ENCODE data around the gene MRPL46. TPM values are rescaled to one million over a fixed set of nuclear protein-coding genes. Genes with fewer than 3 reads are reported as not detected.

MRPL46 gene
- total and polyA plus RNA-seq, 2 experiments from 2014 or later = 20.9 to 39.1 TPM

- TF ChIP-seq, protein P1, sequence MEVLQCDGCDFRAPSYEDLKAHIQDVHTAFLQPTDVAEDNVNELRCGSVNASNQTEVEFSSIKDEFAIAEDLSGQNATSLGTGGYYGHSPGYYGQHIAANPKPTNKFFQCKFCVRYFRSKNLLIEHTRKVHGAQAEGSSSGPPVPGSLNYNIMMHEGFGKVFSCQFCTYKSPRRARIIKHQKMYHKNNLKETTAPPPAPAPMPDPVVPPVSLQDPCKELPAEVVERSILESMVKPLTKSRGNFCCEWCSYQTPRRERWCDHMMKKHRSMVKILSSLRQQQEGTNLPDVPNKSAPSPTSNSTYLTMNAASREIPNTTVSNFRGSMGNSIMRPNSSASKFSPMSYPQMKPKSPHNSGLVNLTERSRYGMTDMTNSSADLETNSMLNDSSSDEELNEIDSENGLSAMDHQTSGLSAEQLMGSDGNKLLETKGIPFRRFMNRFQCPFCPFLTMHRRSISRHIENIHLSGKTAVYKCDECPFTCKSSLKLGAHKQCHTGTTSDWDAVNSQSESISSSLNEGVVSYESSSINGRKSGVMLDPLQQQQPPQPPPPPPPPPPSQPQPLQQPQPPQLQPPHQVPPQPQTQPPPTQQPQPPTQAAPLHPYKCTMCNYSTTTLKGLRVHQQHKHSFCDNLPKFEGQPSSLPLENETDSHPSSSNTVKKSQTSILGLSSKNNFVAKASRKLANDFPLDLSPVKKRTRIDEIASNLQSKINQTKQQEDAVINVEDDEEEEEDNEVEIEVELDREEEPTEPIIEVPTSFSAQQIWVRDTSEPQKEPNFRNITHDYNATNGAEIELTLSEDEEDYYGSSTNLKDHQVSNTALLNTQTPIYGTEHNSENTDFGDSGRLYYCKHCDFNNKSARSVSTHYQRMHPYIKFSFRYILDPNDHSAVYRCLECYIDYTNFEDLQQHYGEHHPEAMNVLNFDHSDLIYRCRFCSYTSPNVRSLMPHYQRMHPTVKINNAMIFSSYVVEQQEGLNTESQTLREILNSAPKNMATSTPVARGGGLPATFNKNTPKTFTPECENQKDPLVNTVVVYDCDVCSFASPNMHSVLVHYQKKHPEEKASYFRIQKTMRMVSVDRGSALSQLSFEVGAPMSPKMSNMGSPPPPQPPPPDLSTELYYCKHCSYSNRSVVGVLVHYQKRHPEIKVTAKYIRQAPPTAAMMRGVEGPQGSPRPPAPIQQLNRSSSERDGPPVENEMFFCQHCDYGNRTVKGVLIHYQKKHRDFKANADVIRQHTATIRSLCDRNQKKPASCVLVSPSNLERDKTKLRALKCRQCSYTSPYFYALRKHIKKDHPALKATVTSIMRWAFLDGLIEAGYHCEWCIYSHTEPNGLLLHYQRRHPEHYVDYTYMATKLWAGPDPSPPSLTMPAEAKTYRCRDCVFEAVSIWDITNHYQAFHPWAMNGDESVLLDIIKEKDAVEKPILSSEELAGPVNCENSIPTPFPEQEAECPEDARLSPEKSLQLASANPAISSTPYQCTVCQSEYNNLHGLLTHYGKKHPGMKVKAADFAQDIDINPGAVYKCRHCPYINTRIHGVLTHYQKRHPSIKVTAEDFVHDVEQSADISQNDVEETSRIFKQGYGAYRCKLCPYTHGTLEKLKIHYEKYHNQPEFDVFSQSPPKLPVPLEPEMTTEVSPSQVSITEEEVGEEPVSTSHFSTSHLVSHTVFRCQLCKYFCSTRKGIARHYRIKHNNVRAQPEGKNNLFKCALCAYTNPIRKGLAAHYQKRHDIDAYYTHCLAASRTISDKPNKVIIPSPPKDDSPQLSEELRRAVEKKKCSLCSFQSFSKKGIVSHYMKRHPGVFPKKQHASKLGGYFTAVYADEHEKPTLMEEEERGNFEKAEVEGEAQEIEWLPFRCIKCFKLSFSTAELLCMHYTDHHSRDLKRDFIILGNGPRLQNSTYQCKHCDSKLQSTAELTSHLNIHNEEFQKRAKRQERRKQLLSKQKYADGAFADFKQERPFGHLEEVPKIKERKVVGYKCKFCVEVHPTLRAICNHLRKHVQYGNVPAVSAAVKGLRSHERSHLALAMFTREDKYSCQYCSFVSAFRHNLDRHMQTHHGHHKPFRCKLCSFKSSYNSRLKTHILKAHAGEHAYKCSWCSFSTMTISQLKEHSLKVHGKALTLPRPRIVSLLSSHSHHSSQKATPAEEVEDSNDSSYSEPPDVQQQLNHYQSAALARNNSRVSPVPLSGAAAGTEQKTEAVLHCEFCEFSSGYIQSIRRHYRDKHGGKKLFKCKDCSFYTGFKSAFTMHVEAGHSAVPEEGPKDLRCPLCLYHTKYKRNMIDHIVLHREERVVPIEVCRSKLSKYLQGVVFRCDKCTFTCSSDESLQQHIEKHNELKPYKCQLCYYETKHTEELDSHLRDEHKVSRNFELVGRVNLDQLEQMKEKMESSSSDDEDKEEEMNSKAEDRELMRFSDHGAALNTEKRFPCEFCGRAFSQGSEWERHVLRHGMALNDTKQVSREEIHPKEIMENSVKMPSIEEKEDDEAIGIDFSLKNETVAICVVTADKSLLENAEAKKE (CRISPR knock-in tag; IDR thresholded peaks at IDR 0.05) = no peak
These were observed 46.0 kb upstream of the MRPL46 start (continued) for GRCh38 chr15:88513195-88513594.

DNA sequence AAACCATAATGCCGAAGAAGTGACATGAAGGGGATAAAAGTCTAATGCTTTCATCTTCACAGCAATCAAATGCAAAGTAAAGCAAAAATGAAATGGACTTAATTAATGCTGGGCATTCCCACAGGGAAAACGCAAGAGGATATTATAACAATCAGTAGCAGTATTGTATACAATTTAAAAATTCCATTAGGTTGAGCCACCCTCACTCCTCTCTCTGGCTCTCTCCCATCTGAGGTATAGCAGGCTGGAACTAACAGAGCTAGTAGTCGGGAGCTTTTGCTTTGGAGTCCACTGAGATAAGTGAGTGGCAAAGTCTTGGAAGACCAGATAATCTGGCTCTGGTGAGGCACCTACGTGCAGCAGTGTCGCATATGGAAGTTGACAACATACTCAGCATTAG is 45.4 kb upstream of the MRPL46 start:
- H3K4me3 Mint-ChIP-seq = no peak overlapping the region
- no peak overlapping the region for H3K27ac Mint-ChIP-seq
- Histone ChIP-seq H3K36me3 (ENCODE audit: insufficient read depth) (no peaks in the 10 kb centered on the region), H3K79me2 (replicated peaks; ENCODE audit: insufficient read depth) (no peaks in the 10 kb centered on the region), H3K4me3 (no peak overlapping the region), H3K9me2 (ENCODE audit: insufficient read depth) (0 out of 2 replicates have a peak, but pooled peaks cover 3% of the 10 kb centered on the region), H3K4me1 (ENCODE audit: insufficient read depth) (no peaks in the 10 kb centered on the region), H3K27me3 (ENCODE audit: insufficient read depth) (no peaks in the 10 kb centered on the region), H3K4me2 (no peak overlapping the region), H3F3A (replicated peaks; ENCODE audit: low read depth) (no peaks in the 10 kb centered on the region), H3K27ac (ENCODE audit: low read depth) (no peak overlapping the region), H4K20me1 (replicated peaks; ENCODE audit: insufficient read depth) (no peaks in the 10 kb centered on the region), H2AFZ (no peak overlapping the region)
- no peaks in the 10 kb centered on the region for H3K4me1 Mint-ChIP-seq
- peaks cover 14% of the 10 kb centered on the region; the same call in 1 of the 3 replicates for H3K36me3 Mint-ChIP-seq (ENCODE audit: low read depth)
- DNase-seq (ENCODE audit: low spot score) = no peak
- H3K9me3 Mint-ChIP-seq = no peaks in the 10 kb centered on the region
- H3K27me3 Mint-ChIP-seq (ENCODE audit: insufficient read depth, low read depth, poor library complexity) = no peaks in the 10 kb centered on the region
- ATAC-seq = no peak
- TF ChIP-seq CTCF (conservative IDR thresholded peaks at IDR 0.05; ENCODE audit: low read depth in 2 of 2) = no peak
- TF ChIP-seq, protein P1 (CRISPR knock-in tag; IDR thresholded peaks at IDR 0.05) = no peak
- TF ChIP-seq STAT1 (IDR thresholded peaks at IDR 0.05; ENCODE audit: unreplicated experiment) = no peak
- TF ChIP-seq CREB1 (CRISPR knock-in tag; IDR thresholded peaks at IDR 0.05; ENCODE audit: low read depth) = no peak
- TF ChIP-seq JUNB (IDR thresholded peaks at IDR 0.05; ENCODE audit: unreplicated experiment) = no peak
- no peak for TF ChIP-seq ZNF331 (CRISPR knock-in tag; IDR thresholded peaks at IDR 0.05; ENCODE audit: low read depth)
